Measurements from ENCODE around the gene SPEG. TPM values are rescaled to one million over a fixed set of nuclear protein-coding genes. Genes with fewer than 3 reads are reported as not detected.

Gene SPEG
- total RNA-seq, 2 donors from 2014 or later: 30.7 to 53.4 TPM

- H3K9me3 ChIP-seq: no peaks in the 10 kb centered on the region
Measured at GRCh38 chr2:219516888-219517287, 82.2 kb downstream of the SPEG start.

GRCh38 chr2:219517954-219518778 lies 83.5 kb downstream of the SPEG start:
- intact Hi-C loops (cut with DNase I): loop anchor here (10.0 kb wide), 1 partner anchor 343 kb away; the partner anchor contains the start of genes CNPPD1, RETREG2 and SLC23A3
- 67% methylated on average over 10 of the region's 10 CpGs for WGBS
- peaks cover 5% of the 10 kb centered on the region for H3K27me3 ChIP-seq (replicated peaks; ENCODE audit: insufficient read depth)

More at GRCh38 chr2:219516888-219517287, 82.2 kb downstream of the SPEG start:
- peaks cover 9% of the 10 kb centered on the region for H3K27me3 ChIP-seq (replicated peaks; ENCODE audit: insufficient read depth)
- H3K27ac ChIP-seq: no peak overlapping the region
- intact Hi-C loops (cut with DNase I): loop anchor here (10.0 kb wide), 1 partner anchor 342 kb away; the partner anchor contains the start of genes CNPPD1, RETREG2 and SLC23A3
- H3K4me3 ChIP-seq: no peak overlapping the region
- H3K4me1 ChIP-seq (replicated peaks): no peaks in the 10 kb centered on the region
- DNase-seq (ENCODE audit: low spot score): no peak
- H3K36me3 ChIP-seq: no peaks in the 10 kb centered on the region
- TF ChIP-seq POLR2AphosphoS5 (IDR thresholded peaks at IDR 0.05) (no peak), CTCF (IDR thresholded peaks at IDR 0.05) (no peak), POLR2A (IDR thresholded peaks at IDR 0.05) (no peak)
- 73% methylated on average over 7 of the region's 7 CpGs for WGBS

DNA sequence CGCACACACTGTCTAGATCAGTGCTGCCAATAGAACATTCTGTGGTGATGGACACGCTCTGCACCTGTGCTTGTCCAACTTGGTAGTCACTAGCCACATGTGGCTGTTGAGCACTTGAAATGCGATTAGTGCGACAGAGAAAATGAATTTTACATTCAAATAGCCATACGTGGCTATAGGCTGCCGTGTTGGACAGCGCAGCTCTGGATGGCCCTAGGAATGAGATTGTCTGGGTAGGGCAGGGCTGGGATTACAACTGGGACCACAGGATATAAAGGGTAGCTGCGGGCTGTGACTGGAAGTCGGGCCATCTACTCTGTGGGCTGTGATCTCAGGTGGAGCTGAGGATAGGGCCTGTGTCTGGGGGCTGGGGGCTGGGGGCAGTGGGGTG lies 84.9 kb downstream of the SPEG start:
- H3K4me1 ChIP-seq (replicated peaks): peaks cover 3% of the 10 kb centered on the region
- TF ChIP-seq CTCF (IDR thresholded peaks at IDR 0.05) (no peak), POLR2AphosphoS5 (IDR thresholded peaks at IDR 0.05) (no peak), POLR2A (IDR thresholded peaks at IDR 0.05) (no peak)
- 86% methylated on average over 9 of the region's 9 CpGs for WGBS
- H3K9me3 ChIP-seq: no peaks in the 10 kb centered on the region
- no peak overlapping the region for H3K4me3 ChIP-seq
- H3K27ac ChIP-seq: no peak overlapping the region
- H3K27me3 ChIP-seq (replicated peaks; ENCODE audit: insufficient read depth): peaks cover 8% of the 10 kb centered on the region
- no peak for DNase-seq (ENCODE audit: low spot score)
- no peaks in the 10 kb centered on the region for H3K36me3 ChIP-seq
- intact Hi-C loops (cut with DNase I): loop anchor here (10.0 kb wide), 1 partner anchor 345 kb away; the partner anchor contains the start of genes CNPPD1, RETREG2 and SLC23A3

More at GRCh38 chr2:219517954-219518778, 83.5 kb downstream of the SPEG start:
- peaks cover 3% of the 10 kb centered on the region for H3K4me1 ChIP-seq (replicated peaks)
- H3K36me3 ChIP-seq: no peaks in the 10 kb centered on the region
- TF ChIP-seq POLR2A (IDR thresholded peaks at IDR 0.05) (no peak), CTCF (IDR thresholded peaks at IDR 0.05) (no peak), POLR2AphosphoS5 (IDR thresholded peaks at IDR 0.05) (no peak)
- no peaks in the 10 kb centered on the region for H3K9me3 ChIP-seq
- DNase-seq (ENCODE audit: low spot score): no peak
- no peak overlapping the region for H3K27ac ChIP-seq
- H3K4me3 ChIP-seq: no peak overlapping the region

DNA sequence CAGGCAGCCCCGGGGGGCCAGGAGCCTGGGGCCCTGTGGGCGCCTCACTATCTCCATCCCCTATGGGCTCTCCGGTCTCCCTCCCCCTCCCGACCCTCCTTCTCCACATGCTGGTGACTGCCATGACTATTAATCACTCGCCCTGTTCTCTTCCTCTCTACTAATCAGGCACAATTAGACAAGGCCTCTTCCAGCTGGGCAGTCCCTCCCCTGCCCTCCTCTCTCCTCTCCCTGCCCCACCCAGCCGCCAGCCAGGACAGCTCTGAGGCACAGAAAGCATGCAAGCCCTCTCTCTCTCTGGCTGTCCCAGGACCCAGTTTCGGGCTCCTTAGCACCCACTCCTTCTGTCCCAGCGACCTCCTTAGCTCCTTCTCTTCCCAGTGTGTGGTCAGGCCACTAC lies 85.4 kb downstream of the SPEG start:
- intact Hi-C loops (cut with DNase I): loop anchor here (5.0 kb wide), 1 partner anchor 118 kb away; no protein-coding TSS in a partner anchor
- Histone ChIP-seq H3K9me3 (no peaks in the 10 kb centered on the region), H3K4me3 (no peak overlapping the region), H3K27me3 (replicated peaks; ENCODE audit: insufficient read depth) (peaks cover 5% of the 10 kb centered on the region), H3K36me3 (no peaks in the 10 kb centered on the region), H3K27ac (no peak overlapping the region), H3K4me1 (replicated peaks) (peaks cover 3% of the 10 kb centered on the region)
- WGBS: 85% methylated on average over 8 of the region's 8 CpGs
- no peak for DNase-seq (ENCODE audit: low spot score)
- no peak for TF ChIP-seq CTCF (IDR thresholded peaks at IDR 0.05)
- TF ChIP-seq POLR2A (IDR thresholded peaks at IDR 0.05): no peak
- TF ChIP-seq POLR2AphosphoS5 (IDR thresholded peaks at IDR 0.05): no peak

All from prostate gland (tissue), 2 donors.